ENCODE measurements around the gene BABAM2.
"Not testable (repeated sequence)": the region's sequence is repeated elsewhere in the genome, so short reads cannot be mapped to it uniquely, and the experiment has no call there.

The BABAM2 gene

GRCh38 chr2:28019521-28019920 lies 129.0 kb downstream of the BABAM2 start:
- not testable (repeated sequence) for H3K27ac ChIP-seq (ENCODE audit: low read depth, low read length); H2AFZ ChIP-seq (ENCODE audit: low read length, unreplicated experiment); H3K79me2 ChIP-seq (ENCODE audit: control insufficient read depth, insufficient read depth, low read length, unreplicated experiment); H3K36me3 ChIP-seq (ENCODE audit: insufficient read depth, low read length); H3K4me1 ChIP-seq (ENCODE audit: control insufficient read depth, insufficient read depth, low read length, unreplicated experiment); H3K27me3 ChIP-seq (ENCODE audit: insufficient read depth, low read length); H3K4me3 ChIP-seq (ENCODE audit: low read depth, low read length)

- H2AFZ ChIP-seq (ENCODE audit: low read length, unreplicated experiment), result no peak overlapping the region
- peaks cover 9% of the 10 kb centered on the region; the same call in 1 of the 2 replicates for H3K36me3 ChIP-seq (ENCODE audit: insufficient read depth, low read length)
- H3K4me1 ChIP-seq (ENCODE audit: control insufficient read depth, insufficient read depth, low read length, unreplicated experiment), result no peaks in the 10 kb centered on the region
- H3K27ac ChIP-seq (ENCODE audit: low read depth, low read length), result no peak overlapping the region
- no peak overlapping the region for H3K4me3 ChIP-seq (ENCODE audit: low read depth, low read length)
- no peaks in the 10 kb centered on the region for H3K79me2 ChIP-seq (ENCODE audit: control insufficient read depth, insufficient read depth, low read length, unreplicated experiment)
- H3K27me3 ChIP-seq (ENCODE audit: insufficient read depth, low read length), result no peaks in the 10 kb centered on the region
Observed at GRCh38 chr2:28021898-28022297, 131.4 kb downstream of the BABAM2 start.

GRCh38 chr2:28025123-28025522 lies 134.6 kb downstream of the BABAM2 start:
- Histone ChIP-seq H3K4me1 (ENCODE audit: control insufficient read depth, insufficient read depth, low read length, unreplicated experiment) (no peaks in the 10 kb centered on the region), H3K4me3 (ENCODE audit: low read depth, low read length) (no peak overlapping the region), H3K27ac (ENCODE audit: low read depth, low read length) (no peak overlapping the region), H3K27me3 (ENCODE audit: insufficient read depth, low read length) (no peaks in the 10 kb centered on the region), H3K36me3 (ENCODE audit: insufficient read depth, low read length) (peaks cover 9% of the 10 kb centered on the region; the same call in 1 of the 2 replicates), H2AFZ (ENCODE audit: low read length, unreplicated experiment) (no peak overlapping the region), H3K79me2 (ENCODE audit: control insufficient read depth, insufficient read depth, low read length, unreplicated experiment) (no peaks in the 10 kb centered on the region)

GRCh38 chr2:28026230-28026629 lies 135.7 kb downstream of the BABAM2 start:
- not testable (repeated sequence) for H2AFZ ChIP-seq (ENCODE audit: low read length, unreplicated experiment); H3K27ac ChIP-seq (ENCODE audit: low read depth, low read length); H3K4me1 ChIP-seq (ENCODE audit: control insufficient read depth, insufficient read depth, low read length, unreplicated experiment); H3K36me3 ChIP-seq (ENCODE audit: insufficient read depth, low read length); H3K4me3 ChIP-seq (ENCODE audit: low read depth, low read length); H3K27me3 ChIP-seq (ENCODE audit: insufficient read depth, low read length); H3K79me2 ChIP-seq (ENCODE audit: control insufficient read depth, insufficient read depth, low read length, unreplicated experiment)

GRCh38 chr2:28028025-28028424 lies 137.5 kb downstream of the BABAM2 start:
- Histone ChIP-seq H3K36me3 (ENCODE audit: insufficient read depth, low read length) (peaks cover 9% of the 10 kb centered on the region; the same call in 1 of the 2 replicates), H3K27me3 (ENCODE audit: insufficient read depth, low read length) (no peaks in the 10 kb centered on the region), H2AFZ (ENCODE audit: low read length, unreplicated experiment) (no peak overlapping the region), H3K4me3 (ENCODE audit: low read depth, low read length) (no peak overlapping the region), H3K27ac (ENCODE audit: low read depth, low read length) (no peak overlapping the region), H3K4me1 (ENCODE audit: control insufficient read depth, insufficient read depth, low read length, unreplicated experiment) (no peaks in the 10 kb centered on the region), H3K79me2 (ENCODE audit: control insufficient read depth, insufficient read depth, low read length, unreplicated experiment) (no peaks in the 10 kb centered on the region)

- H3K4me3 ChIP-seq (ENCODE audit: low read depth, low read length), result no peak overlapping the region
- H3K27ac ChIP-seq (ENCODE audit: low read depth, low read length), result no peak overlapping the region
- H3K36me3 ChIP-seq (ENCODE audit: insufficient read depth, low read length), result peaks cover 3% of the 10 kb centered on the region; the same call in 1 of the 2 replicates
- no peaks in the 10 kb centered on the region for H3K79me2 ChIP-seq (ENCODE audit: control insufficient read depth, insufficient read depth, low read length, unreplicated experiment)
- no peaks in the 10 kb centered on the region for H3K27me3 ChIP-seq (ENCODE audit: insufficient read depth, low read length)
- H2AFZ ChIP-seq (ENCODE audit: low read length, unreplicated experiment), result no peak overlapping the region
- no peaks in the 10 kb centered on the region for H3K4me1 ChIP-seq (ENCODE audit: control insufficient read depth, insufficient read depth, low read length, unreplicated experiment)
Observed at GRCh38 chr2:28030600-28030999, 140.1 kb downstream of the BABAM2 start.

GRCh38 chr2:28032816-28033215 lies 142.3 kb downstream of the BABAM2 start:
- Histone ChIP-seq H3K36me3 (ENCODE audit: insufficient read depth, low read length) (no peaks in the 10 kb centered on the region), H3K27ac (ENCODE audit: low read depth, low read length) (no peak overlapping the region), H2AFZ (ENCODE audit: low read length, unreplicated experiment) (no peak overlapping the region)

GRCh38 chr2:28034696-28035095 lies 144.2 kb downstream of the BABAM2 start:
- no peaks in the 10 kb centered on the region for H3K27me3 ChIP-seq (ENCODE audit: insufficient read depth, low read length)

More at GRCh38 chr2:28032816-28033215, 142.3 kb downstream of the BABAM2 start:
- H3K4me1 ChIP-seq (ENCODE audit: control insufficient read depth, insufficient read depth, low read length, unreplicated experiment), result no peaks in the 10 kb centered on the region
- H3K27me3 ChIP-seq (ENCODE audit: insufficient read depth, low read length), result no peaks in the 10 kb centered on the region
- no peak overlapping the region for H3K4me3 ChIP-seq (ENCODE audit: low read depth, low read length)
- H3K79me2 ChIP-seq (ENCODE audit: control insufficient read depth, insufficient read depth, low read length, unreplicated experiment), result no peaks in the 10 kb centered on the region

GRCh38 chr2:28035163-28035690 lies 144.7 kb downstream of the BABAM2 start:
- H3K4me1 ChIP-seq (ENCODE audit: control insufficient read depth, insufficient read depth, low read length, unreplicated experiment), result no peaks in the 10 kb centered on the region
- H3K4me3 ChIP-seq (ENCODE audit: low read depth, low read length), result no peak overlapping the region
- no peaks in the 10 kb centered on the region for H3K27me3 ChIP-seq (ENCODE audit: insufficient read depth, low read length)
- H3K36me3 ChIP-seq (ENCODE audit: insufficient read depth, low read length), result no peaks in the 10 kb centered on the region
- no peaks in the 10 kb centered on the region for H3K79me2 ChIP-seq (ENCODE audit: control insufficient read depth, insufficient read depth, low read length, unreplicated experiment)
- H2AFZ ChIP-seq (ENCODE audit: low read length, unreplicated experiment), result no peak overlapping the region
- no peak overlapping the region for H3K27ac ChIP-seq (ENCODE audit: low read depth, low read length)

More at GRCh38 chr2:28034696-28035095, 144.2 kb downstream of the BABAM2 start:
- Histone ChIP-seq H3K79me2 (ENCODE audit: control insufficient read depth, insufficient read depth, low read length, unreplicated experiment) (no peaks in the 10 kb centered on the region), H3K4me1 (ENCODE audit: control insufficient read depth, insufficient read depth, low read length, unreplicated experiment) (no peaks in the 10 kb centered on the region), H3K4me3 (ENCODE audit: low read depth, low read length) (no peak overlapping the region), H3K27ac (ENCODE audit: low read depth, low read length) (no peak overlapping the region), H2AFZ (ENCODE audit: low read length, unreplicated experiment) (no peak overlapping the region), H3K36me3 (ENCODE audit: insufficient read depth, low read length) (no peaks in the 10 kb centered on the region)

- H2AFZ ChIP-seq (ENCODE audit: low read length, unreplicated experiment), result no peak overlapping the region
- no peaks in the 10 kb centered on the region for H3K27me3 ChIP-seq (ENCODE audit: insufficient read depth, low read length)
- H3K4me3 ChIP-seq (ENCODE audit: low read depth, low read length), result no peak overlapping the region
- no peaks in the 10 kb centered on the region for H3K36me3 ChIP-seq (ENCODE audit: insufficient read depth, low read length)
- no peak overlapping the region for H3K27ac ChIP-seq (ENCODE audit: low read depth, low read length)
- no peaks in the 10 kb centered on the region for H3K4me1 ChIP-seq (ENCODE audit: control insufficient read depth, insufficient read depth, low read length, unreplicated experiment)
- H3K79me2 ChIP-seq (ENCODE audit: control insufficient read depth, insufficient read depth, low read length, unreplicated experiment), result no peaks in the 10 kb centered on the region
Observed at GRCh38 chr2:28035816-28036215, 145.3 kb downstream of the BABAM2 start.

GRCh38 chr2:28036307-28036706 lies 145.8 kb downstream of the BABAM2 start:
- H3K27me3 ChIP-seq (ENCODE audit: insufficient read depth, low read length), result no peaks in the 10 kb centered on the region
- H2AFZ ChIP-seq (ENCODE audit: low read length, unreplicated experiment), result no peak overlapping the region
- H3K27ac ChIP-seq (ENCODE audit: low read depth, low read length), result no peak overlapping the region
- H3K36me3 ChIP-seq (ENCODE audit: insufficient read depth, low read length), result no peaks in the 10 kb centered on the region
- H3K4me1 ChIP-seq (ENCODE audit: control insufficient read depth, insufficient read depth, low read length, unreplicated experiment), result no peaks in the 10 kb centered on the region
- no peak overlapping the region for H3K4me3 ChIP-seq (ENCODE audit: low read depth, low read length)
- no peaks in the 10 kb centered on the region for H3K79me2 ChIP-seq (ENCODE audit: control insufficient read depth, insufficient read depth, low read length, unreplicated experiment)
